ENCODE results near the gene ACHE.

The ACHE gene

GRCh38 chr7:100886936-100887515 lies 8.7 kb downstream of the ACHE start:
- Histone ChIP-seq H3K27ac (peak overlapping the region in 15 of 21 experiments; percentile 3 to 97 (median 67)), H3K4me3 (peak overlapping the region in 1 of 7 experiments; percentile 0)

GRCh38 chr7:100886142-100886935 lies 9.3 kb downstream of the ACHE start:
- Histone ChIP-seq H3K27ac (peak overlapping the region in 2 of 21 experiments; percentile 86 to 90), H3K4me3 (no peak overlapping the region)

GRCh38 chr7:100885440-100886141 lies 10.1 kb downstream of the ACHE start:
- H3K4me3 ChIP-seq = no peak overlapping the region
- peak overlapping the region in 3 of 21 experiments; percentile 11 to 16 (median 14) for H3K27ac ChIP-seq

GRCh38 chr7:100884736-100885439 lies 10.8 kb downstream of the ACHE start:
- Histone ChIP-seq H3K27ac (peak overlapping the region in 3 of 21 experiments; percentile 11 to 16 (median 14)), H3K4me3 (no peak overlapping the region)

- H3K27ac ChIP-seq = peak overlapping the region in 1 of 21 experiments; percentile 11
- H3K4me3 ChIP-seq = no peak overlapping the region
Observed at GRCh38 chr7:100882785-100883526, 12.7 kb downstream of the ACHE start.

- Histone ChIP-seq H3K27ac (no peak overlapping the region), H3K4me3 (no peak overlapping the region)
Observed at GRCh38 chr7:100882201-100882600, 13.5 kb downstream of the ACHE start.

- H3K4me3 ChIP-seq = no peak overlapping the region
- no peak overlapping the region for H3K27ac ChIP-seq
Observed at GRCh38 chr7:100881136-100881535, 14.6 kb downstream of the ACHE start.

- Histone ChIP-seq H3K4me3 (no peak overlapping the region), H3K27ac (no peak overlapping the region)
Observed at GRCh38 chr7:100880645-100881044, 15.0 kb downstream of the ACHE start.

- Histone ChIP-seq H3K4me3 (no peak overlapping the region), H3K27ac (no peak overlapping the region)
Observed at GRCh38 chr7:100879685-100880261, 15.9 kb downstream of the ACHE start.

- Histone ChIP-seq H3K4me3 (no peak overlapping the region), H3K27ac (no peak overlapping the region)
Observed at GRCh38 chr7:100878685-100879084, 17.0 kb downstream of the ACHE start.

GRCh38 chr7:100878013-100878412 lies 17.7 kb downstream of the ACHE start:
- Histone ChIP-seq H3K27ac (no peak overlapping the region), H3K4me3 (no peak overlapping the region)

- peak overlapping the region; percentile 85 to 99 (median 94) for H3K27ac ChIP-seq
- H3K4me3 ChIP-seq = peak overlapping the region; percentile 77 to 99 (median 96)
Observed at GRCh38 chr7:100875356-100875751, 20.3 kb downstream of the ACHE start.

GRCh38 chr7:100874577-100875355 lies 20.9 kb downstream of the ACHE start, which contains the start of gene SRRT:
SRRT (plus strand) TSS chr7:100875103; CDS start chr7:100875591, 488 bp downstream.
- H3K4me3 ChIP-seq = peak within 1 kb of the TSS; percentile 77 to 99 (median 96)
- peak within 1 kb of the TSS; percentile 85 to 99 (median 94) for H3K27ac ChIP-seq

- peak overlapping the region; percentile 77 to 99 (median 96) for H3K4me3 ChIP-seq
- peak overlapping the region; percentile 63 to 99 (median 94) for H3K27ac ChIP-seq
Observed at GRCh38 chr7:100874300-100874576, 21.4 kb downstream of the ACHE start.

- peak overlapping the region; percentile 77 to 99 (median 96) for H3K4me3 ChIP-seq
- peak overlapping the region in 19 of 21 experiments; percentile 90 to 99 (median 95) for H3K27ac ChIP-seq
Observed at GRCh38 chr7:100873599-100874299, 21.9 kb downstream of the ACHE start.

- peak overlapping the region; percentile 81 to 100 (median 99) for H3K27ac ChIP-seq
- H3K4me3 ChIP-seq = peak overlapping the region; percentile 60 to 94 (median 77)
Observed at GRCh38 chr7:100867776-100868485, 27.8 kb downstream of the ACHE start.

Measured in skin epidermis (tissue), 12 donors.